ENCODE measurements around the gene HEMK1.
A peak's percentile ranks its signal among the peaks of the same experiment; 100 is the strongest.

Gene HEMK1

GRCh38 chr3:50624634-50625033 is 55.3 kb downstream of the HEMK1 start:
- peak; percentile 36 for DNase-seq
- in situ Hi-C loops (cut with HindIII; ENCODE audit: low pct_ligation_motif_present, low pct_unique_long_range_greater_than_20kb, low sequenced_read_pairs), result no loop called here

- in situ Hi-C loops (cut with HindIII; ENCODE audit: low pct_ligation_motif_present, low pct_unique_long_range_greater_than_20kb, low sequenced_read_pairs), result no loop called here
- DNase-seq, result no peak
Measured at GRCh38 chr3:50625231-50626182, 56.2 kb downstream of the HEMK1 start.

GRCh38 chr3:50626401-50626800 is 57.1 kb downstream of the HEMK1 start:
- in situ Hi-C loops (cut with HindIII; ENCODE audit: low pct_ligation_motif_present, low pct_unique_long_range_greater_than_20kb, low sequenced_read_pairs), result no loop called here
- DNase-seq, result no peak

GRCh38 chr3:50627407-50628051 is 58.2 kb downstream of the HEMK1 start:
- DNase-seq, result peak; percentile 65
- in situ Hi-C loops (cut with HindIII; ENCODE audit: low pct_ligation_motif_present, low pct_unique_long_range_greater_than_20kb, low sequenced_read_pairs), result no loop called here

DNA sequence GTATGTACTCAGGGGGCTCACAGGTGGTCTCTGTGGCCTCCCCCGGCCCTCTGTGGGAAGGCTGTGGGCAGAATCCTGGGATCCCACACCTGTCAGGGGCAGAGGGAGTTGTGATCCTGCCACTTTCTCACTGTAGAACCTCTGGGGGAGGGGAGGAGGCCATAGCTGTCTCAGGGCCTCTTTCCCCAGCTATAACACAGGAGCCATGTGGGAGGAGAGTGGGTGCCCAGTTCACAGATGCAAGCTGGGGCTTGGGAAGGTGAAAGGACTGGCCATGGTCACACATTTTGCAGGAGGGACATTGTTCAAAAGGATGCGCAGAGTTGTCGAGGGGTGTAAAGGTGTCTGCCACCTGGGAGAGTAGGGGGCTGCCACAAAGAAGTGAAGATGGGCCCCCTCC is 59.3 kb downstream of the HEMK1 start:
- in situ Hi-C loops (cut with HindIII; ENCODE audit: low pct_ligation_motif_present, low pct_unique_long_range_greater_than_20kb, low sequenced_read_pairs), result no loop called here
- no peak for DNase-seq

- in situ Hi-C loops (cut with HindIII; ENCODE audit: low pct_ligation_motif_present, low pct_unique_long_range_greater_than_20kb, low sequenced_read_pairs), result no loop called here
- no peak for DNase-seq
Measured at GRCh38 chr3:50630394-50630793, 61.1 kb downstream of the HEMK1 start.

- peak; percentile 30 for DNase-seq
- in situ Hi-C loops (cut with HindIII; ENCODE audit: low pct_ligation_motif_present, low pct_unique_long_range_greater_than_20kb, low sequenced_read_pairs), result no loop called here
Measured at GRCh38 chr3:50630877-50631276, 61.6 kb downstream of the HEMK1 start.

GRCh38 chr3:50632450-50632849 is 63.1 kb downstream of the HEMK1 start:
- in situ Hi-C loops (cut with HindIII; ENCODE audit: low pct_ligation_motif_present, low pct_unique_long_range_greater_than_20kb, low sequenced_read_pairs), result no loop called here
- DNase-seq, result no peak

GRCh38 chr3:50633230-50633790 is 64.0 kb downstream of the HEMK1 start:
- DNase-seq, result no peak
- in situ Hi-C loops (cut with HindIII; ENCODE audit: low pct_ligation_motif_present, low pct_unique_long_range_greater_than_20kb, low sequenced_read_pairs), result no loop called here

DNA sequence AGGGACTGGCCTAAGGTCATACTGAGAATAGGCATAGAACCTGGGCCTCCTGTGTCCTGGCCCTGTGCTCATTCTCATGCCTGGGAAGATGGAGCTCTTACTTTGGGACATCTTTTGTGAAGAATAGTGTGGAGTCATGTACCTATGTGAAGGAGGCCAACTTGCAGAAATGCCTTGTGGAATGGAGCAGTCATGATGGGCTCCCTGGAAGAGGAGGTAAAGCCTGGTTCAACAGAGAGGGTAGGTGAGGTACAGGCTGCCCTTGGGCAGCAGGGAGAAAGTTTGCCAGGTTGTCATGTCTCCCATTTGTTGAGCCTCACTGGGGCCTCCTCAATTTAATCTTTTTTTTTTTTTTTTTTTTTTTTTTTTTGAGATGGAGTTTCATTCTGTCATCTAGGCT is 65.7 kb downstream of the HEMK1 start:
- in situ Hi-C loops (cut with HindIII; ENCODE audit: low pct_ligation_motif_present, low pct_unique_long_range_greater_than_20kb, low sequenced_read_pairs), result no loop called here

DNA sequence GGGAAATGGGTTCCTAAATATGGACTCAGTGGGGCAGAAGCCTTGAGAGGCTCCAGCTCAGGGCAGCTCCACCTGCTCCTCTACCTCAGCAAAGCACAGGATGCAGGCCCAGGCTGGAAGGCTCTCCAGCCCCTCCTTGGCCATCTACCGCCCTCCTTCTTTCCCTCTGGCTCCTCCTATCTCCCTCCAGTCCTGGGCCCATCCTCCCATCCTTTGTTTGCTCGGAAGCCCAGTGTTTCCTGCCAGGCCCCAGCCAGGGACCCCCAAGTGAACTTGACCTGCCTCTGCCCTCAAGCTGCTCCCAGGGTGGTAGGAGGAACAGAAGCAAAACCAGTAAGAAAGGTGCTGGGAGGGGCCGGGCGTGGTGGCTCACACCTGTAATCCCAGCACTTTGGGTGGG is 67.7 kb downstream of the HEMK1 start:
- no peak for DNase-seq
- in situ Hi-C loops (cut with HindIII; ENCODE audit: low pct_ligation_motif_present, low pct_unique_long_range_greater_than_20kb, low sequenced_read_pairs), result no loop called here

More for the DNA sequence above, 65.7 kb downstream of the HEMK1 start:
- DNase-seq, result no peak

- DNase-seq, result no peak
- in situ Hi-C loops (cut with HindIII; ENCODE audit: low pct_ligation_motif_present, low pct_unique_long_range_greater_than_20kb, low sequenced_read_pairs), result no loop called here
Measured at GRCh38 chr3:50637945-50638344, 68.6 kb downstream of the HEMK1 start.

- in situ Hi-C loops (cut with HindIII; ENCODE audit: low pct_ligation_motif_present, low pct_unique_long_range_greater_than_20kb, low sequenced_read_pairs), result no loop called here
- peak; percentile 41 for DNase-seq
Measured at GRCh38 chr3:50639055-50639494, 69.8 kb downstream of the HEMK1 start.

- in situ Hi-C loops (cut with HindIII; ENCODE audit: low pct_ligation_motif_present, low pct_unique_long_range_greater_than_20kb, low sequenced_read_pairs), result no loop called here
- no peak for DNase-seq
Measured at GRCh38 chr3:50642382-50642781, 73.1 kb downstream of the HEMK1 start.

- no peak for DNase-seq
- in situ Hi-C loops (cut with HindIII; ENCODE audit: low pct_ligation_motif_present, low pct_unique_long_range_greater_than_20kb, low sequenced_read_pairs), result no loop called here
Measured at GRCh38 chr3:50644561-50644960, 75.2 kb downstream of the HEMK1 start.

GRCh38 chr3:50645378-50645777 is 76.1 kb downstream of the HEMK1 start:
- DNase-seq, result no peak
- in situ Hi-C loops (cut with HindIII; ENCODE audit: low pct_ligation_motif_present, low pct_unique_long_range_greater_than_20kb, low sequenced_read_pairs), result no loop called here
